WTC11 (cell line): ENCODE data around the gene ARHGAP6. TPM values are rescaled to one million over a fixed set of nuclear protein-coding genes. Genes with fewer than 3 reads are reported as not detected.

Experiments
- ATAC-seq: fragments of 200-7000 bp; cut with Tn5 transposase; 2 replicates; pipeline ENCODE4 v1.10.0; 2021; ENCODE audit warnings: mild to moderate bottlenecking, moderate library complexity
- CTCF ChIA-PET: fragments of 300-600 bp; sonication (Branson Sonifier 250); formaldehyde crosslinking; loops from one replicate; lab custom pipeline; 2021; ENCODE audit warnings: antibody characterized with exemption; lab: Charles Lee
- POLR2A ChIA-PET: fragments of 350-600 bp; sonication (Branson Sonifier 250); formaldehyde crosslinking; loops from one replicate; lab custom pipeline; 2021; ENCODE audit warnings: antibody characterized with exemption; lab: Charles Lee
- DNase-seq: peaks from one replicate; pipeline ENCODE4 v3.0.0; 2021; ENCODE audit warnings: low spot score
- H3K27ac Mint-ChIP-seq: 2 replicates; pipeline ENCODE4 v1.8.0; 2021; ENCODE audit warnings: mixed read lengths
- H3K27me3 Mint-ChIP-seq: 2 replicates; pipeline ENCODE4 v1.8.0; 2021; ENCODE audit warnings: low read depth, mild to moderate bottlenecking, moderate library complexity, mixed read lengths
- H3K36me3 Mint-ChIP-seq: 2 replicates; pipeline ENCODE4 v1.8.0; 2021; ENCODE audit warnings: mixed read lengths
- H3K4me1 Mint-ChIP-seq: 2 replicates; pipeline ENCODE4 v1.8.0; 2022; ENCODE audit warnings: mixed read lengths
- H3K4me3 Mint-ChIP-seq: 2 replicates; pipeline ENCODE4 v1.8.0; 2021; ENCODE audit warnings: mild to moderate bottlenecking, moderate library complexity, mixed read lengths
- H3K9me3 Mint-ChIP-seq: 2 replicates; pipeline ENCODE4 v1.8.0; 2021; ENCODE audit warnings: mixed read lengths
- ATF2 ChIP-seq: sonication (generic); formaldehyde crosslinking; IDR thresholded peaks from 2 replicates; pipeline ENCODE4 v1.8.1; 2022; ENCODE audit warnings: low read depth, missing genetic modification reagents, borderline replicate concordance
- ATF3 ChIP-seq: sonication (generic); formaldehyde crosslinking; conservative IDR thresholded peaks from 2 replicates; pipeline ENCODE4 v1.8.1; 2022; ENCODE audit warnings: mild to moderate bottlenecking, missing genetic modification reagents
- CTCF ChIP-seq: fragments of 200-600 bp; IDR thresholded peaks from 2 replicates; pipeline ENCODE4 v1.8.0; 2022; ENCODE audit warnings: antibody characterized with exemption
- FOXJ3 ChIP-seq: sonication (generic); formaldehyde crosslinking; IDR thresholded peaks from 2 replicates; pipeline ENCODE4 v1.9.0; 2021; ENCODE audit warnings: missing genetic modification reagents, mild to moderate bottlenecking, borderline replicate concordance
- JUN ChIP-seq: sonication (generic); formaldehyde crosslinking; IDR thresholded peaks from 2 replicates; pipeline ENCODE4 v1.8.0; 2023; ENCODE audit warnings: mild to moderate bottlenecking, missing genetic modification reagents
- KAT7 ChIP-seq: sonication (generic); formaldehyde crosslinking; IDR thresholded peaks from 2 replicates; pipeline ENCODE4 v1.8.1; 2023; ENCODE audit warnings: missing genetic modification reagents, mild to moderate bottlenecking, borderline replicate concordance
- MAX ChIP-seq: sonication (generic); formaldehyde crosslinking; IDR thresholded peaks from 2 replicates; pipeline ENCODE4 v1.8.0; 2022; ENCODE audit warnings: mild to moderate bottlenecking, missing genetic modification reagents
- NR2C2 ChIP-seq: sonication (generic); formaldehyde crosslinking; IDR thresholded peaks from 2 replicates; pipeline ENCODE4 v1.8.0; 2022; ENCODE audit warnings: mild to moderate bottlenecking, missing genetic modification reagents
- NR3C1 ChIP-seq: sonication (generic); formaldehyde crosslinking; conservative IDR thresholded peaks from 2 replicates; pipeline ENCODE4 v1.8.1; 2023; ENCODE audit warnings: low read depth, mild to moderate bottlenecking, missing genetic modification reagents
- OVOL2 ChIP-seq: fragments of 250-450 bp; sonication (Bioruptor Pico); IDR thresholded peaks from 2 replicates; pipeline ENCODE4 v1.9.0; 2021; ENCODE audit warnings: mild to moderate bottlenecking, borderline replicate concordance
- SOX15 ChIP-seq: fragments of 250-450 bp; sonication (Bioruptor Pico); IDR thresholded peaks from 2 replicates; pipeline ENCODE4 v1.9.0; 2021; ENCODE audit warnings: mild to moderate bottlenecking
- SP1 ChIP-seq: sonication (generic); formaldehyde crosslinking; conservative IDR thresholded peaks from 2 replicates; pipeline ENCODE4 v1.8.1; 2022; ENCODE audit warnings: missing genetic modification reagents
- TCF7 ChIP-seq: sonication (generic); formaldehyde crosslinking; IDR thresholded peaks from 2 replicates; pipeline ENCODE4 v1.8.0; 2022; ENCODE audit warnings: mild to moderate bottlenecking, low read depth, missing genetic modification reagents, moderate library complexity
- total RNA-seq: library from RNA; stranded (reverse); gene quantifications from 3 replicates; pipeline ENCODE4 v1.2.3, GENCODE V29; 2021
- TF ChIP-seq, protein P1 (sequence below): sonication (generic); formaldehyde crosslinking; IDR thresholded peaks from 2 replicates; pipeline ENCODE4 v1.8.0; 2022; ENCODE audit warnings: mild to moderate bottlenecking, missing genetic modification reagents
- TF ChIP-seq, protein P2 (sequence below): fragments of 250-450 bp; sonication (Bioruptor Pico); IDR thresholded peaks from 2 replicates; pipeline ENCODE4 v1.8.0; 2021; ENCODE audit warnings: mild to moderate bottlenecking
- TF ChIP-seq, protein P3 (sequence below): sonication (generic); formaldehyde crosslinking; IDR thresholded peaks from 2 replicates; pipeline ENCODE4 v1.8.0; 2022; ENCODE audit warnings: missing genetic modification reagents

Gene ARHGAP6
- total RNA-seq, 1 experiment from 2014 or later, result 1.0 TPM

- TF ChIP-seq ATF2, result no peak
- no peak for TF ChIP-seq FOXJ3
- TF ChIP-seq, protein P1, sequence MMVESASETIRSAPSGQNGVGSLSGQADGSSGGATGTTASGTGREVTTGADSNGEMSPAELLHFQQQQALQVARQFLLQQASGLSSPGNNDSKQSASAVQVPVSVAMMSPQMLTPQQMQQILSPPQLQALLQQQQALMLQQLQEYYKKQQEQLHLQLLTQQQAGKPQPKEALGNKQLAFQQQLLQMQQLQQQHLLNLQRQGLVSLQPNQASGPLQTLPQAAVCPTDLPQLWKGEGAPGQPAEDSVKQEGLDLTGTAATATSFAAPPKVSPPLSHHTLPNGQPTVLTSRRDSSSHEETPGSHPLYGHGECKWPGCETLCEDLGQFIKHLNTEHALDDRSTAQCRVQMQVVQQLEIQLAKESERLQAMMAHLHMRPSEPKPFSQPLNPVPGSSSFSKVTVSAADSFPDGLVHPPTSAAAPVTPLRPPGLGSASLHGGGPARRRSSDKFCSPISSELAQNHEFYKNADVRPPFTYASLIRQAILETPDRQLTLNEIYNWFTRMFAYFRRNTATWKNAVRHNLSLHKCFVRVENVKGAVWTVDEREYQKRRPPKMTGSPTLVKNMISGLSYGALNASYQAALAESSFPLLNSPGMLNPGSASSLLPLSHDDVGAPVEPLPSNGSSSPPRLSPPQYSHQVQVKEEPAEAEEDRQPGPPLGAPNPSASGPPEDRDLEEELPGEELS, result no peak
- no peak for TF ChIP-seq SOX15
- no peak for TF ChIP-seq ATF3 (CRISPR knock-in tag)
- no peak for TF ChIP-seq MAX (CRISPR knock-in tag)
- no peak for TF ChIP-seq NR3C1 (CRISPR knock-in tag)
- TF ChIP-seq SP1, result no peak
- TF ChIP-seq, protein P2, sequence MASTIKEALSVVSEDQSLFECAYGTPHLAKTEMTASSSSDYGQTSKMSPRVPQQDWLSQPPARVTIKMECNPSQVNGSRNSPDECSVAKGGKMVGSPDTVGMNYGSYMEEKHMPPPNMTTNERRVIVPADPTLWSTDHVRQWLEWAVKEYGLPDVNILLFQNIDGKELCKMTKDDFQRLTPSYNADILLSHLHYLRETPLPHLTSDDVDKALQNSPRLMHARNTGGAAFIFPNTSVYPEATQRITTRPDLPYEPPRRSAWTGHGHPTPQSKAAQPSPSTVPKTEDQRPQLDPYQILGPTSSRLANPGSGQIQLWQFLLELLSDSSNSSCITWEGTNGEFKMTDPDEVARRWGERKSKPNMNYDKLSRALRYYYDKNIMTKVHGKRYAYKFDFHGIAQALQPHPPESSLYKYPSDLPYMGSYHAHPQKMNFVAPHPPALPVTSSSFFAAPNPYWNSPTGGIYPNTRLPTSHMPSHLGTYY (CRISPR knock-in tag), result no peak
- no peak for TF ChIP-seq KAT7 (CRISPR knock-in tag)
- no peak for TF ChIP-seq CTCF
- no peak for TF ChIP-seq NR2C2 (CRISPR knock-in tag)
- no peak for TF ChIP-seq OVOL2 (CRISPR knock-in tag)
- no peak for TF ChIP-seq TCF7 (CRISPR knock-in tag)
- TF ChIP-seq JUN, result no peak
- TF ChIP-seq, protein P3, sequence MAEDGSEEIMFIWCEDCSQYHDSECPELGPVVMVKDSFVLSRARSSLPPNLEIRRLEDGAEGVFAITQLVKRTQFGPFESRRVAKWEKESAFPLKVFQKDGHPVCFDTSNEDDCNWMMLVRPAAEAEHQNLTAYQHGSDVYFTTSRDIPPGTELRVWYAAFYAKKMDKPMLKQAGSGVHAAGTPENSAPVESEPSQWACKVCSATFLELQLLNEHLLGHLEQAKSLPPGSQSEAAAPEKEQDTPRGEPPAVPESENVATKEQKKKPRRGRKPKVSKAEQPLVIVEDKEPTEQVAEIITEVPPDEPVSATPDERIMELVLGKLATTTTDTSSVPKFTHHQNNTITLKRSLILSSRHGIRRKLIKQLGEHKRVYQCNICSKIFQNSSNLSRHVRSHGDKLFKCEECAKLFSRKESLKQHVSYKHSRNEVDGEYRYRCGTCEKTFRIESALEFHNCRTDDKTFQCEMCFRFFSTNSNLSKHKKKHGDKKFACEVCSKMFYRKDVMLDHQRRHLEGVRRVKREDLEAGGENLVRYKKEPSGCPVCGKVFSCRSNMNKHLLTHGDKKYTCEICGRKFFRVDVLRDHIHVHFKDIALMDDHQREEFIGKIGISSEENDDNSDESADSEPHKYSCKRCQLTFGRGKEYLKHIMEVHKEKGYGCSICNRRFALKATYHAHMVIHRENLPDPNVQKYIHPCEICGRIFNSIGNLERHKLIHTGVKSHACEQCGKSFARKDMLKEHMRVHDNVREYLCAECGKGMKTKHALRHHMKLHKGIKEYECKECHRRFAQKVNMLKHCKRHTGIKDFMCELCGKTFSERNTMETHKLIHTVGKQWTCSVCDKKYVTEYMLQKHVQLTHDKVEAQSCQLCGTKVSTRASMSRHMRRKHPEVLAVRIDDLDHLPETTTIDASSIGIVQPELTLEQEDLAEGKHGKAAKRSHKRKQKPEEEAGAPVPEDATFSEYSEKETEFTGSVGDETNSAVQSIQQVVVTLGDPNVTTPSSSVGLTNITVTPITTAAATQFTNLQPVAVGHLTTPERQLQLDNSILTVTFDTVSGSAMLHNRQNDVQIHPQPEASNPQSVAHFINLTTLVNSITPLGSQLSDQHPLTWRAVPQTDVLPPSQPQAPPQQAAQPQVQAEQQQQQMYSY, result no peak
- Mint-ChIP-seq H3K27ac (no peak overlapping the region), H3K27me3 (peaks cover 92% of the 10 kb centered on the region), H3K4me1 (peaks cover 9% of the 10 kb centered on the region; the same call in 1 of the 2 replicates), H3K36me3 (no peaks in the 10 kb centered on the region), H3K4me3 (no peak overlapping the region), H3K9me3 (peaks cover 2% of the 10 kb centered on the region)
- CTCF ChIA-PET, result no interaction called here
- DNase-seq (no peak), ATAC-seq (no peak)
- POLR2A ChIA-PET, result interaction anchor here (0.7 kb wide), 1 partner anchor 196 kb away, joined by 5 read pairs; no protein-coding TSS in a partner anchor
Measured at GRCh38 chrX:11670316-11670715, 4.6 kb upstream of the ARHGAP6 start.
